SK-N-DZ (cell line): ENCODE measurements around the gene RAMP1.
"Not testable (repeated sequence)": the region's sequence is repeated elsewhere in the genome, so short reads cannot be mapped to it uniquely, and the experiment has no call there.

Source experiments
- DNase-seq: peaks from one replicate; pipeline ENCODE4 v3.0.0-alpha.2; 2015; ENCODE audit warnings: low spot score

RAMP1 gene

GRCh38 chr2:237863689-237864443, 4.4 kb downstream of the RAMP1 start:
- no peak for DNase-seq

- DNase-seq: no peak
These were observed 5.1 kb downstream of the RAMP1 start for GRCh38 chr2:237864444-237864931.

GRCh38 chr2:237864940-237865622, 5.7 kb downstream of the RAMP1 start:
- peak; percentile 47 for DNase-seq

DNA sequence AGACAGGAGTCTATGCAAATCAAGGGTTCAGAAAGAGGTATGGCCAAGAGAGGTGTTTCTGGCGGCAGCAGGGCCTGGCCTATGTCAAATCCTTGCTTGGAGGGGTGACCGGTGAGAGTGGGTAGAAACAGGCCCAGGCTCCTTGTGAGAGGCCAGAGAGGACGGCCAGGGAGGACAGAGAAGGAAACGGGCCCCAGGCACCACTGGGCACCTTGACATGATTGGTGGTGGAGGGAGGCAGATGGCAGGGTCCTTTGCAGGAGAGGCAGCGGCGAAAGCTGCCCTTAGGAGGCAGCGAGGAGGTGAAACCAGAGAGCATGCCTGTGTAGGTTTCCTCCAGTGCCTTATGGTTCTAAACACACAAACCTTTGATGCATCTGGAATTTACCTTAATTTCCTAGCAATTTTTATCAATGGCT, 6.2 kb downstream of the RAMP1 start:
- DNase-seq: peak; percentile 78

GRCh38 chr2:237866101-237866621, 6.7 kb downstream of the RAMP1 start:
- no peak for DNase-seq

GRCh38 chr2:237867465-237867864, 8.0 kb downstream of the RAMP1 start:
- no peak for DNase-seq

GRCh38 chr2:237868074-237868473, 8.7 kb downstream of the RAMP1 start:
- DNase-seq: not testable (repeated sequence)

DNA sequence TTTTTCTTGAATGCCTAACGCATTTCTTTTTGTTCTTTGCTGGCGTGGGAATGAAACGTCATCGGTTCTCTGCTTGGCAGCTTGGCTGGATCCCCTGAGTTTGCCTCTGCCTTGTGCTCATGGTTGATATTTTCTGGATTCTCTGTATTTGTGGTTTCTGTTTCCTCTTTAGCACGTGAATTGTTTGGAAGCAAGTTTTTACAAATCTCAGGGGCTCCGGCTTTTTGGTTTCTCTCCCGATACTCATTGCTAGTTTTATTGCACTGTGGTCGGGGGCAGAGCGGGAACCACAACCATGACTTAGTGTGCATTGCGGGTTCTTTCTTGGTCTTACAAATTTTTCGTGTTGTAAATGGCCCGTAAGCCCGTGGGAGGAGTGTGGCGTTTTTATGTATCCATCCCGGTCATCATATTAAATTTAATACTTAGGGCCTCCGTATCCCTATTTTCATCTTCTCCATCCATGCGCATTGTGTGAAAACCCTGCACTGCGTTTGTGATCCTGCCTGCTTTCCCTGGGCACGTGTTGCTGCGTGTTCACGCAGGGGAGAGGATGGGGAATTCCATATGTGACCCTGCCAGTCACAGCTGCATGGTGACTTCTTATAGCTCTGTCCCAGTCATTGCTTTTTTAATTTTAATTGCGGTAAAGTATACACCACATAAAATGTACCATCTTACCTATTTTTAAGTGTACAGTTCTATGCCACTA, 9.4 kb downstream of the RAMP1 start:
- DNase-seq: no peak

- DNase-seq: no peak
These were observed 10.1 kb downstream of the RAMP1 start for GRCh38 chr2:237869343-237870102.

GRCh38 chr2:237870126-237870525, 10.7 kb downstream of the RAMP1 start:
- DNase-seq: no peak

DNA sequence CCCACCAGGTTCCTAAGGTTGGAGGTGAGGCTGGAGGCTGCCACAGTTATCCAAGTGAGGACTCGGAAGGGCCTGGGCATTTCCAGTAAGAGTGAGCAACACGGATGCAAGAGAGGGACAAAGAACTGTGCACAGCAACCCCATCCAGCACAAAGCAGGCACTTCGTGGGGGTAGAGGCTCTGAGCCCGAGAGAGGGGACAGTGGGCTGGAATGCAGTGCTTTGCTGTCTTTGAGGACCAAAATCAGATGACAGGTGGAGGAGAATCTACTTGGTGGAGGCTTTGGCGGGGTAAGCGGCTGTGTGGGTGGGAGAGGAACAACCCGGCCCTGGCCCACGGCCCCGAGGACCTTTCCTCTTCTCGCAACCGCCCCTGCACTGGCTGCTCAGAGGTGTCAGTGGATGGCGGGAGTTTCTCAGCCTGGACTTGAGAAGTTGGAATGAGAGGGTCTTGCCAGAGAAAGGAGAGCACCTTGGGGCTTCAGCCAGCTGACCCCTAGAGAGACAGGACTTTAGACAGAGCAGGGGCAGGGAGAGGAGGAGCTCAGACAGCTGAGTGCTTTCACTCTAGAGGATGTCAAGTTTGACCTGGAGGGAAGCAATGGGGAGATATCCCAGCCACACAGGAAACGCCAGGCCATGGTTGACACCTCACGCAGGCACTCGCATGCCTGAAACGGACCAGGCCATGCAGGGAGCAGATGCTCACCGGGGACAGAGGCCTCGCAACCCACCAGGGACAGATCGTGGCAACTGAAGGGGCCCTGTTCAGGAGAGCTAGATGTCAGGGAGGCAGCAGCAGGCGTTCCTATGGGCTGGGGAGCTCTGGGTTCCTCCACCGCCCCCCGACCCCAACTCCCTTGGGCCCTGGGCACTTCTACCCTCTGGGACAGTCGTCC, 11.6 kb downstream of the RAMP1 start:
- peak; percentile 58 for DNase-seq

DNA sequence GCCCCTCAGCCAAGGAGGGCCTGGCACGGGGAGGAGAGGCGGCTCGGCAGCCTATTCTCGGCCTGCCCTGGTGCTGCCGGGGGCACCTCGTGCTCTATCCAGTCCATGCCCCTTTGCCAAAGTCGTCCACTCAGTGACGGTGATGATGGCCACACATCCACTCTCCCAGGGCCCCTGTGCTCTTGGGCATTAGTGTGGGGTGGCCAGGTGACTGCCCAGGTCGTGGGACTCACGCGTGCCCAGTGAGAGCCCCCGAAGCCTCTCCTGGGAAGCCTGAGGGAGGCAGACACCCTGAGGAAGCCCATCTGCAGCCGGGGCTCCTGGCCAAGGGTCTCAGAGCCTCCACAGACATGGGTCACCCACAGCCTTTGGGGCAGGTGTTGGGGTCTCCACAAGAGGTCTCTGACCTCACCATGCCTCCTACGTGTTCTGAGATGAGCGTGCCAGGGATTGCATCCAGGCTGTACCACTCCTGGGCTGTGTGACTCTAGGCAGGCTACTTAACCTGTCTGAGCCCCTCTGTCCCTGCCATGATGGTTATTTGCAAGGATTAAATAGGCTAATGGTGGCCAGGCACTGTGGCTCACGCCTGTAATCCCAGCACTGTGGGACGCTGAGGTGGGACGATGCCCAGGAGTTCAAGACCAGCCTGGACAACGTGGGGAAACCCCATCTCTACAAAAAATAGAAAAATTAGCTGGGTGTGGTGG, 12.9 kb downstream of the RAMP1 start:
- no peak for DNase-seq

DNA sequence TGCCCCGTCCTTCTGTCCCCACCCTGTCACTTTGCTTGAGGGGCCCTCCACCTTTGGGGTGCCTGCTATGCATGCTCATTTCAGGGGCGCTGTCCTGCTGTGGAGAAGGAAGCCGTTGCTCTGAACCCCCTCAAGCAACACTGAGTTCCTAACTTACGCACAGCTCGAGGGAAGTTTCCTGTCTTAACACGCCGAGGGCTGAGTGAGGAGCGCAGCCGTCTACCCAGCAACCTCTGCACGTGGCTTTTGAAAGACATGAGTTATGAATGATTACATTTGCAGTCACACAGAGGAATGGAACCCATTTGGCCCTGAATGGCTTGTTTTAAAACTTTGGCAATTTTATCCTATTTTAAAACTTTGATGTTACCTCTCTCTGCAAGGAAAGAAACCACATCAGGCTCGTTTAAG, 14.0 kb downstream of the RAMP1 start:
- DNase-seq: no peak

DNA sequence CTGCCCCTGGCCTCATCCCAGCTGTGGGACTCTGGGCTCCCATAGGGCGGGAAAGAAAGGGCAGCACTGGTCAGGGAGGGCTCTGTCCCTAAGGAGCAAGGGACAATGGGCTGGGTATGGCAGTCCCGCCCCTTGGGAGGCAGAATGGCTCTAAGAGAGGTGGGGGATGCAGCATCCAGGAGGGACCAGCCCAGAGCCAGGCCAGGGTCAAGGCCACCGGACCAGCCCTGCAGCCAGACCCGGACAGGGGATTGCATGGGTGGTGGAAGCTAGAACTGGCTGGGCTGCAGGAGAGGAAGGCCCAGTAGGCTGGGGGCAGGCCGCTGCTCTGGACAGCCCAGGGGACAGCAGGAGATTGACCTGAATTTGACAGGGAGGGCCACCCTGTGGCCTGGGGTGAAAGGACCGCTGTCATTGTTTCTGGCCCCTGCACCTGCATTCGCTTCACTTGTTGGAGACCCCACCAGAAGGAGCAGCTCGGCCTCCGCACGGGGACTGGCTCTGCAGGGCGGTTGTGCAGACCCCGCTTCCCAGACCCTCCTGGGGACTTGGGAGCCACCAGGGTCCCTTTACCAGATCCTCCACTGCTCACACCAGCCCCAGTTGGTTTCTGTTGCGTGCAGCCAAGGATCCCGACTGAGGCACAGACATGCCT, 14.6 kb downstream of the RAMP1 start:
- no peak for DNase-seq

DNA sequence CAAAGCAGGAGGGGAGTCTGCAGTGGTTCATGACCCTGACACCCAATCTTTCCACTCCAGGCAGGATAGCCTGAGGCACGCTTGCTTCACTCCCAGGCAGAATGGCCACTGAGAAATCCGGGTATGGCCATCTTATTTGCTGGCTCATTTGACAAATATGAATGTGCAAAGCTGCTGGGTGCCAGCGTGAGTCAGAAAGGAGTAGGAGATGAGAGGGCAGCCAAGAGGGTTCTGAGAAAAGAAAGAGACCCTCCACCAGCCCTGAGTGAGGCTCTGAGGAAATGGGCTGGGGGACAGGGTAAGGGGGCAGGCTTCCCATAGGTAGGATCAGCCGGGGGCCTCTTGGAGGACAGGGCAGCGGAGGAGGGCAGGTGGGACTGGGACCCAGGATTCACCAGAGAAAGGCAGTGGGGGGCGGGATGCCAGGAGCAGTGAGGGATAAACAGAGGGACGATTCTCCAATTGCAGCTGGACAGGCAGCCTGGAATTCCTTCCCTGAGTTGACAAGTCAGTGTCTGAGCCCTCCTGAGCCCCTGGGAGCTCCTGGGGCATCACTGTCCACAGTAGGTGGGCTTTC, 15.2 kb downstream of the RAMP1 start:
- DNase-seq: no peak

- no peak for DNase-seq
These were observed 16.0 kb downstream of the RAMP1 start for GRCh38 chr2:237875256-237876060.

GRCh38 chr2:237876061-237876526, 16.7 kb downstream of the RAMP1 start:
- DNase-seq: no peak

DNA sequence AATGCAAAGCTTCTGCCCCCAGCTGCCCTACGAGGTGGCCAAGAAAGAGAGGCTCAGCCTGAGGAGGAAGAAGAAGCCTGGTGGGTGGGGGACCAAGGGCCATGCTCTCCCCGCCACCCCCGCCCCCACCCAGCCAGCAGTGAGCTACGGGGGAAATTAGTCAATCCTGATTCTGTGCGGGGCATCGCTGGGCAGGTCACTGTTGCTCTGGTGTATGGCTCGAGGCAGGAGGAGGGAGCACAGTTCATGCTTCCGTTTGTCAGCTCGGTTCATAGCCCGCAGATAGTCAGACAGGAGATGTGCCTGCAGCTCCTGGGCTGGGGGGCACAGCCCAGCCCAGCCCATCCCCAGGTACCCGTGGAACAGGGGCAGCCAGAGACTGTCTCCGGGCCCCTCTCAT, 17.1 kb downstream of the RAMP1 start:
- DNase-seq: no peak
